ENCODE data around the gene CHST8.

- TF ChIP-seq CTCF (IDR thresholded peaks at IDR 0.05; ENCODE audit: borderline replicate concordance, extremely low read depth, low read length, poor library complexity, severe bottlenecking) = no peak
- no peak for TF ChIP-seq EZH2 (IDR thresholded peaks at IDR 0.05; ENCODE audit: borderline replicate concordance, low read depth, low read length, severe bottlenecking)
Measured at GRCh38 chr19:33726756-33727155, 105.0 kb downstream of the CHST8 start.
